ENCODE data around the gene TSPAN18. TPM values are rescaled to one million over a fixed set of nuclear protein-coding genes. Genes with fewer than 3 reads are reported as not detected.

The TSPAN18 gene
- total and polyA plus RNA-seq, 8 donors: 27.2 to 85.8 (median 63.7) TPM

- no peak for TF ChIP-seq CTCF (IDR thresholded peaks at IDR 0.05)
- no peaks in the 10 kb centered on the region for H3K27me3 ChIP-seq
- no peak for DNase-seq
- H3K4me3 ChIP-seq: no peak overlapping the region
- H3K9me3 ChIP-seq: no peaks in the 10 kb centered on the region
- no peak for ATAC-seq
- intact Hi-C loops (cut with DNase I): loop anchor here (10.0 kb wide), 2 partner anchors 170 to 360 kb away; no protein-coding TSS in a partner anchor
- peaks cover 0 to 7% of the 10 kb centered on the region in 2 donors for H3K4me1 ChIP-seq
- H3K36me3 ChIP-seq: peaks cover 0 to 58% of the 10 kb centered on the region in 2 donors
- H3K27ac ChIP-seq: no peak overlapping the region
Measured at GRCh38 chr11:44934735-44935250, 208.0 kb downstream of the TSPAN18 start.

- intact Hi-C loops (cut with DNase I): loop anchor here (2.0 to 10.0 kb wide), 3 partner anchors 168 to 358 kb away; no protein-coding TSS in a partner anchor
- Histone ChIP-seq H3K27me3 (no peaks in the 10 kb centered on the region), H3K4me1 (peaks cover 0 to 15% of the 10 kb centered on the region in 2 donors), H3K27ac (no peak overlapping the region), H3K36me3 (peaks cover 0 to 64% of the 10 kb centered on the region in 2 donors), H3K9me3 (no peaks in the 10 kb centered on the region), H3K4me3 (no peak overlapping the region)
- DNase-seq: peak; percentile 76 to 90 (median 84)
- peak; percentile 98 for TF ChIP-seq CTCF (IDR thresholded peaks at IDR 0.05)
- ATAC-seq: peak; percentile 95
Measured at GRCh38 chr11:44936525-44936924, 209.8 kb downstream of the TSPAN18 start.

- DNase-seq (no peak), ATAC-seq (no peak)
- TF ChIP-seq CTCF (IDR thresholded peaks at IDR 0.05): no peak
- H3K4me3 ChIP-seq: no peak overlapping the region
- intact Hi-C loops (cut with DNase I): loop anchor here (2.0 to 10.0 kb wide), 3 partner anchors 168 to 358 kb away; no protein-coding TSS in a partner anchor
- no peaks in the 10 kb centered on the region for H3K27me3 ChIP-seq
- peaks cover 0 to 15% of the 10 kb centered on the region in 2 donors for H3K4me1 ChIP-seq
- H3K9me3 ChIP-seq: no peaks in the 10 kb centered on the region
- peaks cover 0 to 64% of the 10 kb centered on the region in 2 donors for H3K36me3 ChIP-seq
- no peak overlapping the region for H3K27ac ChIP-seq
Measured at GRCh38 chr11:44936951-44937543, 210.3 kb downstream of the TSPAN18 start.

GRCh38 chr11:44938066-44938691, 211.4 kb downstream of the TSPAN18 start:
- DNase-seq (no peak), ATAC-seq (no peak)
- peaks cover 0 to 57% of the 10 kb centered on the region in 2 donors for H3K36me3 ChIP-seq
- no peak overlapping the region for H3K4me3 ChIP-seq
- no peaks in the 10 kb centered on the region for H3K9me3 ChIP-seq
- no peaks in the 10 kb centered on the region for H3K27me3 ChIP-seq
- intact Hi-C loops (cut with DNase I): loop anchor here (10.0 kb wide), 2 partner anchors 167 to 357 kb away; no protein-coding TSS in a partner anchor
- no peak overlapping the region for H3K27ac ChIP-seq
- H3K4me1 ChIP-seq: peaks cover 0 to 23% of the 10 kb centered on the region in 2 donors
- no peak for TF ChIP-seq CTCF (IDR thresholded peaks at IDR 0.05)
